ENCODE results near the gene TMEM150B. TPM values are rescaled to one million over a fixed set of nuclear protein-coding genes. Genes with fewer than 3 reads are reported as not detected.
A peak's percentile ranks its signal among the peaks of the same experiment; 100 is the strongest.

Gene TMEM150B
- total and polyA plus RNA-seq, 2 of the 13 experiments (the other 11 are each of a cell fraction or from before 2014, with no cell fraction given): 1.3 to 1.8 TPM

DNA sequence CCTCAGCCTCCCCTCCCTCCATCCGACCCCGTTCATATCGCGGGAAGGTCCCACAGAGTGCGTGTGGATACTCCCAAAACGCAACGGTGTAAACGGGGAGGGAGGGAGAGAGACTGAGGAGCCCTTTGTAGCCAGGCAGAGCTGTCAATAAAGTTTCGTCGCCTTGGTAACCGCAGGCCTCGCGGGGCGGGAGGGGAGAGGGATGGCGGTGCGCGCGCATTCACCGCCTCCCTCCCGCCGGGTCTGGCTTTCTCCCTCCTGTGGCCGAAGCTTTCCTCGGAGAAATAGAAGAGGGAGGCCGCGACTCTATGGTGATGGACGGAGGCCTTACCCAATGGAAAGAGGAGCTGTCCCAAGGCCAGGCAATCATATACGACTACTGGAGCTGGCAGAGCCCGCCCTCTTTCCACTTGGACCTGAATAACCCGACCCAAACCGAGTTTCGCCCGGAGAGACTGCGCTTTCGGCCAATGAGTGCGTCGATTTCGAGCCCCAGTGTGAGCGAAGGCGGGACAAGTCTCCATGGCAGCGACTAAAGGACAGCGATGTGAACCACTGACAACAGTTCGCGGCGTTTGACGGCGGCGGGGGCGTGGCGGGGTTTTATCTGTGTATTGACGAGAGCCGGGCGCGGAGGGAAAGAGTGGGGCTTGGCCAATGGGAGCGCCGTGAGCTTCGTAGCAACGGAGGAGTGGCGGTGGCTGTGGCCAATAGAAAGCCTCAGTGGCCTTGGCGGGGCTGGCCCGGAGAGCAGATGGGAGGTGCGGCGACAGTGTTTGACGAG lies 14.2 kb upstream of the TMEM150B start, which contains the start of gene KMT5C (continued):
- TF ChIP-seq, protein P1, sequence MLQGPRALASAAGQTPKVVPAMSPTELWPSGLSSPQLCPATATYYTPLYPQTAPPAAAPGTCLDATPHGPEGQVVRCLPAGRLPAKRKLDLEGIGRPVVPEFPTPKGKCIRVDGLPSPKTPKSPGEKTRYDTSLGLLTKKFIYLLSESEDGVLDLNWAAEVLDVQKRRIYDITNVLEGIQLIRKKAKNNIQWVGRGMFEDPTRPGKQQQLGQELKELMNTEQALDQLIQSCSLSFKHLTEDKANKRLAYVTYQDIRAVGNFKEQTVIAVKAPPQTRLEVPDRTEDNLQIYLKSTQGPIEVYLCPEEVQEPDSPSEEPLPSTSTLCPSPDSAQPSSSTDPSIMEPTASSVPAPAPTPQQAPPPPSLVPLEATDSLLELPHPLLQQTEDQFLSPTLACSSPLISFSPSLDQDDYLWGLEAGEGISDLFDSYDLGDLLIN (CRISPR knock-in tag; IDR thresholded peaks at IDR 0.05; ENCODE audit: borderline replicate concordance): no peak
- TF ChIP-seq, protein P2, sequence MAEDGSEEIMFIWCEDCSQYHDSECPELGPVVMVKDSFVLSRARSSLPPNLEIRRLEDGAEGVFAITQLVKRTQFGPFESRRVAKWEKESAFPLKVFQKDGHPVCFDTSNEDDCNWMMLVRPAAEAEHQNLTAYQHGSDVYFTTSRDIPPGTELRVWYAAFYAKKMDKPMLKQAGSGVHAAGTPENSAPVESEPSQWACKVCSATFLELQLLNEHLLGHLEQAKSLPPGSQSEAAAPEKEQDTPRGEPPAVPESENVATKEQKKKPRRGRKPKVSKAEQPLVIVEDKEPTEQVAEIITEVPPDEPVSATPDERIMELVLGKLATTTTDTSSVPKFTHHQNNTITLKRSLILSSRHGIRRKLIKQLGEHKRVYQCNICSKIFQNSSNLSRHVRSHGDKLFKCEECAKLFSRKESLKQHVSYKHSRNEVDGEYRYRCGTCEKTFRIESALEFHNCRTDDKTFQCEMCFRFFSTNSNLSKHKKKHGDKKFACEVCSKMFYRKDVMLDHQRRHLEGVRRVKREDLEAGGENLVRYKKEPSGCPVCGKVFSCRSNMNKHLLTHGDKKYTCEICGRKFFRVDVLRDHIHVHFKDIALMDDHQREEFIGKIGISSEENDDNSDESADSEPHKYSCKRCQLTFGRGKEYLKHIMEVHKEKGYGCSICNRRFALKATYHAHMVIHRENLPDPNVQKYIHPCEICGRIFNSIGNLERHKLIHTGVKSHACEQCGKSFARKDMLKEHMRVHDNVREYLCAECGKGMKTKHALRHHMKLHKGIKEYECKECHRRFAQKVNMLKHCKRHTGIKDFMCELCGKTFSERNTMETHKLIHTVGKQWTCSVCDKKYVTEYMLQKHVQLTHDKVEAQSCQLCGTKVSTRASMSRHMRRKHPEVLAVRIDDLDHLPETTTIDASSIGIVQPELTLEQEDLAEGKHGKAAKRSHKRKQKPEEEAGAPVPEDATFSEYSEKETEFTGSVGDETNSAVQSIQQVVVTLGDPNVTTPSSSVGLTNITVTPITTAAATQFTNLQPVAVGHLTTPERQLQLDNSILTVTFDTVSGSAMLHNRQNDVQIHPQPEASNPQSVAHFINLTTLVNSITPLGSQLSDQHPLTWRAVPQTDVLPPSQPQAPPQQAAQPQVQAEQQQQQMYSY (CRISPR knock-in tag; IDR thresholded peaks at IDR 0.05): no peak
- TF ChIP-seq CBX1 (IDR thresholded peaks at IDR 0.05; ENCODE audit: low read depth) (peak; percentile 29), ZNF614 (CRISPR knock-in tag; IDR thresholded peaks at IDR 0.05; ENCODE audit: borderline replicate concordance) (no peak), GATAD1 (CRISPR knock-in tag; IDR thresholded peaks at IDR 0.05) (peak; percentile 58; the same call in 1 of the 2 replicates), GFI1 (CRISPR knock-in tag; IDR thresholded peaks at IDR 0.05; ENCODE audit: borderline replicate concordance) (no peak), PAWR (CRISPR knock-in tag; IDR thresholded peaks at IDR 0.05; ENCODE audit: borderline replicate concordance) (no peak), SP2 (CRISPR knock-in tag; IDR thresholded peaks at IDR 0.05) (peak; percentile 98), SMAD3 (CRISPR knock-in tag; IDR thresholded peaks at IDR 0.05) (0 out of 2 replicates have a peak, but pooled peaks have one; percentile 30), ZNF282 (IDR thresholded peaks at IDR 0.05; ENCODE audit: partially characterized antibody) (no peak), ZNF878 (CRISPR knock-in tag; IDR thresholded peaks at IDR 0.05) (no peak), BORCS8-MEF2B (CRISPR knock-in tag; IDR thresholded peaks at IDR 0.05) (0 out of 2 replicates have a peak, but pooled peaks have one; percentile 33), ELF3 (CRISPR knock-in tag; IDR thresholded peaks at IDR 0.05) (0 out of 2 replicates have a peak, but pooled peaks have one; percentile 13), MEIS1 (CRISPR knock-in tag; IDR thresholded peaks at IDR 0.05; ENCODE audit: borderline replicate concordance) (peak; percentile 82; the same call in 1 of the 2 replicates), ZBTB1 (CRISPR knock-in tag; IDR thresholded peaks at IDR 0.05; ENCODE audit: borderline replicate concordance) (no peak), SETDB1 (CRISPR knock-in tag; IDR thresholded peaks at IDR 0.05; ENCODE audit: borderline replicate concordance) (no peak)
- TF ChIP-seq, protein P3, sequence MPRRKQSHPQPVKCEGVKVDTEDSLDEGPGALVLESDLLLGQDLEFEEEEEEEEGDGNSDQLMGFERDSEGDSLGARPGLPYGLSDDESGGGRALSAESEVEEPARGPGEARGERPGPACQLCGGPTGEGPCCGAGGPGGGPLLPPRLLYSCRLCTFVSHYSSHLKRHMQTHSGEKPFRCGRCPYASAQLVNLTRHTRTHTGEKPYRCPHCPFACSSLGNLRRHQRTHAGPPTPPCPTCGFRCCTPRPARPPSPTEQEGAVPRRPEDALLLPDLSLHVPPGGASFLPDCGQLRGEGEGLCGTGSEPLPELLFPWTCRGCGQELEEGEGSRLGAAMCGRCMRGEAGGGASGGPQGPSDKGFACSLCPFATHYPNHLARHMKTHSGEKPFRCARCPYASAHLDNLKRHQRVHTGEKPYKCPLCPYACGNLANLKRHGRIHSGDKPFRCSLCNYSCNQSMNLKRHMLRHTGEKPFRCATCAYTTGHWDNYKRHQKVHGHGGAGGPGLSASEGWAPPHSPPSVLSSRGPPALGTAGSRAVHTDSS (CRISPR knock-in tag; conservative IDR thresholded peaks at IDR 0.05): no peak
- TF ChIP-seq, protein P4, sequence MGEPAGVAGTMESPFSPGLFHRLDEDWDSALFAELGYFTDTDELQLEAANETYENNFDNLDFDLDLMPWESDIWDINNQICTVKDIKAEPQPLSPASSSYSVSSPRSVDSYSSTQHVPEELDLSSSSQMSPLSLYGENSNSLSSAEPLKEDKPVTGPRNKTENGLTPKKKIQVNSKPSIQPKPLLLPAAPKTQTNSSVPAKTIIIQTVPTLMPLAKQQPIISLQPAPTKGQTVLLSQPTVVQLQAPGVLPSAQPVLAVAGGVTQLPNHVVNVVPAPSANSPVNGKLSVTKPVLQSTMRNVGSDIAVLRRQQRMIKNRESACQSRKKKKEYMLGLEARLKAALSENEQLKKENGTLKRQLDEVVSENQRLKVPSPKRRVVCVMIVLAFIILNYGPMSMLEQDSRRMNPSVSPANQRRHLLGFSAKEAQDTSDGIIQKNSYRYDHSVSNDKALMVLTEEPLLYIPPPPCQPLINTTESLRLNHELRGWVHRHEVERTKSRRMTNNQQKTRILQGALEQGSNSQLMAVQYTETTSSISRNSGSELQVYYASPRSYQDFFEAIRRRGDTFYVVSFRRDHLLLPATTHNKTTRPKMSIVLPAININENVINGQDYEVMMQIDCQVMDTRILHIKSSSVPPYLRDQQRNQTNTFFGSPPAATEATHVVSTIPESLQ (CRISPR knock-in tag; conservative IDR thresholded peaks at IDR 0.05): no peak
- TF ChIP-seq, protein P5, sequence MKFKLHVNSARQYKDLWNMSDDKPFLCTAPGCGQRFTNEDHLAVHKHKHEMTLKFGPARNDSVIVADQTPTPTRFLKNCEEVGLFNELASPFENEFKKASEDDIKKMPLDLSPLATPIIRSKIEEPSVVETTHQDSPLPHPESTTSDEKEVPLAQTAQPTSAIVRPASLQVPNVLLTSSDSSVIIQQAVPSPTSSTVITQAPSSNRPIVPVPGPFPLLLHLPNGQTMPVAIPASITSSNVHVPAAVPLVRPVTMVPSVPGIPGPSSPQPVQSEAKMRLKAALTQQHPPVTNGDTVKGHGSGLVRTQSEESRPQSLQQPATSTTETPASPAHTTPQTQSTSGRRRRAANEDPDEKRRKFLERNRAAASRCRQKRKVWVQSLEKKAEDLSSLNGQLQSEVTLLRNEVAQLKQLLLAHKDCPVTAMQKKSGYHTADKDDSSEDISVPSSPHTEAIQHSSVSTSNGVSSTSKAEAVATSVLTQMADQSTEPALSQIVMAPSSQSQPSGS (CRISPR knock-in tag; IDR thresholded peaks at IDR 0.05): no peak

Data from HepG2 (cell line).